GM12865 (cell line): ENCODE data around the gene HOXD12.

ENCODE experiments used
- DNase-seq: peaks from one replicate; pipeline ENCODE4 v3.0.0; 2010; ENCODE audit warnings: low read depth
- H3K4me3 ChIP-seq: 2 replicates; pipeline ENCODE4 v1.5.1; 2011; ENCODE audit warnings: mild to moderate bottlenecking, low read depth, low read length, control low read depth
- TF ChIP-seq, protein P1 (sequence below): IDR thresholded peaks from 2 replicates; pipeline ENCODE4 v1.5.1; 2011; ENCODE audit warnings: low read length, control low read depth, low read depth, inconsistent platforms; ENCODE audit not compliant: insufficient read depth; ENCODE audit errors: missing control alignments

The HOXD12 gene

DNA sequence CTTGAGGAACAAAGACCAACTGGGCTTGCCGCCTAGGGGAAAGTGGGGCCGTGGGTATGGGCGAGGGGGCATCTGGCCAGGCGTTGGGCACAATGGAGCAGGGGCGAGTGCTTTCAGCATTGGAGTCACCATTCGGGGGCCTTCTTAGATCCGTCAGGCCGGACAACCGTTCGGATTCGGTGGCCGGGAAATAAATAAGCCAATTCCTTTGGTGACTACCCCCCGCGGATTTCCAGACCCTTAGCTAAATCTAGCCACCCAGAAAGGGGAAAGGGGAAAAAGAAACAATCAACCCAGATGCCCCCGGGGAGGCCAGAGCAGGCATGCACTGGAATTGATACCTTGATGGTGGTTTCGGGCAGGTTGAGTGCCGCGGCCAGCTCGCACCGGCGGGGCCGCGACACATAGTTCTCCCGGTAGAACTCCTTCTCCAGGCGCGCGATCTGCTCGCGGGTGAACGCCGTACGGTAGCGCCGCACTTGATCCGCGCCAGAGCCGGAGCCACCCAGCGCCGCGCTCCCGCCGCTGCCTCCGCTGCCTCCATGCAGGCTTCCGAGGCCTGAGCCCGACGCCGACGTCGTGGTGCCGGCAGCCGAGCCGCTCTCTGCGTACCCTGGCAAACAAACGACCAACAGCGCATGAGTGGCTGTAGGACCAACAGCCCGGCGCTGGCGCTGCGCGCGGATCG is 17.6 kb upstream of the HOXD12 start:
- TF ChIP-seq, protein P1, sequence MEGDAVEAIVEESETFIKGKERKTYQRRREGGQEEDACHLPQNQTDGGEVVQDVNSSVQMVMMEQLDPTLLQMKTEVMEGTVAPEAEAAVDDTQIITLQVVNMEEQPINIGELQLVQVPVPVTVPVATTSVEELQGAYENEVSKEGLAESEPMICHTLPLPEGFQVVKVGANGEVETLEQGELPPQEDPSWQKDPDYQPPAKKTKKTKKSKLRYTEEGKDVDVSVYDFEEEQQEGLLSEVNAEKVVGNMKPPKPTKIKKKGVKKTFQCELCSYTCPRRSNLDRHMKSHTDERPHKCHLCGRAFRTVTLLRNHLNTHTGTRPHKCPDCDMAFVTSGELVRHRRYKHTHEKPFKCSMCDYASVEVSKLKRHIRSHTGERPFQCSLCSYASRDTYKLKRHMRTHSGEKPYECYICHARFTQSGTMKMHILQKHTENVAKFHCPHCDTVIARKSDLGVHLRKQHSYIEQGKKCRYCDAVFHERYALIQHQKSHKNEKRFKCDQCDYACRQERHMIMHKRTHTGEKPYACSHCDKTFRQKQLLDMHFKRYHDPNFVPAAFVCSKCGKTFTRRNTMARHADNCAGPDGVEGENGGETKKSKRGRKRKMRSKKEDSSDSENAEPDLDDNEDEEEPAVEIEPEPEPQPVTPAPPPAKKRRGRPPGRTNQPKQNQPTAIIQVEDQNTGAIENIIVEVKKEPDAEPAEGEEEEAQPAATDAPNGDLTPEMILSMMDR, result no peak
- no peak for DNase-seq
- no peak overlapping the region for H3K4me3 ChIP-seq

DNA sequence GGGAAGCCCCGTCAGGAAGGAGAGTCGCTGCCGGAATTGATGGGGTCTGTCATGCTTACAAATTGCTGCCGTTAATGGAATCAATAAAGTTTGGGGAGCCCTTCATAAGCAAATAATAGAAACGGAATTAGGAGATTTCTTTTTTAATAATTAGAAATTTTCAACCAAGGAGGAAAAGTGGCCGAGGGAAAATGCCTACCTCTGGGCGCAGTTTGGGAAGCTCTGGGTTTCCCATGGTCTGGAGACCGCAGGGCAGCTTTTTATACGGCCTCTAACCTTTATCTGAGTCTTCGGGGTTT is 17.1 kb upstream of the HOXD12 start:
- no peak overlapping the region for H3K4me3 ChIP-seq
- DNase-seq, result no peak
- TF ChIP-seq, protein P1, result no peak

DNA sequence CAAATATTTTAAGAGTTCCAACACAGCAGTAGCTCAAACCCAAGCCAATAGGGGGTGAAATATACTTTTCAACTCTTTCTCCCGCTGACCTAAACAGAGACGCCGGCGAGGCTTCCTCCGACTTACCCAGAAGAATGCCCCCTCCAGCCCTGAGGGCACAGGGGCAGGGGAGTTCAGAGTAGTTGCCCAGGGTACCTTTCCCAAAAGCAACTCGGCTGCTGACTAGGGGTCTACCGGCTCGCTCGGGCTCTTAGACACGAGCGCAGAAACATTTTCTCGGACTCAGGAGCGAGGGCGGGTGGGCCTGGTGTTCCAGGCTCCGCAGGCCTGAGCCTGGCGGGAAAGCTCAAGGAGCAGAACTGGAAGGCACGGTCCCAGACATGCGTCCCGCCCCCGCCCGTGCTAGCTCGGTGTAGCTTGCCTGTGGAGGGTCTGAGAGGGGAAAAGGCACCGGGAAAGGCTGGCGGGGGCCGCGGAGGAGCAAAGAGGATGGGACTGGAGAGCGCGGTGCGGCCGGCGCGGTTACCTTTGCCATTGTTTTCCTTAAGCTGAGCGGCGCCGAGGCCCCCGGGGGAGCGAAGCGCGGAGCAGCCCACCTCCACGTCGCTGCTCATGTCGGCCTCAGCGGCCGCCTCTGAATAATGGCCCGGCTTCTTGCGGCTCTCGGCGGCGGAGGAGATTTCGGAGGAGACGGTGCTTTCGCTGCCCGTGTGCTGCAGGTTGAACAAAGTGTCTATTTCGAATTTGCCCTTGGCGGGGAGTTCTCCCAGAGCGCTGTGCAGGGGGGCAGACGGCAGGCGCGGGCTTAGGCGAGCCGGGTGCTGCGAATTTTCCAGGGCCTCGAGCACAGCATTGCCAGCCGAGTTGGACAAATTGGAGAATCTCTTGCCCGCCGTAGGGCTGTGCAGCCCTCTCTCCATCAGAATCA is 16.5 kb upstream of the HOXD12 start:
- no peak overlapping the region for H3K4me3 ChIP-seq
- DNase-seq, result no peak
- TF ChIP-seq, protein P1, result no peak

DNA sequence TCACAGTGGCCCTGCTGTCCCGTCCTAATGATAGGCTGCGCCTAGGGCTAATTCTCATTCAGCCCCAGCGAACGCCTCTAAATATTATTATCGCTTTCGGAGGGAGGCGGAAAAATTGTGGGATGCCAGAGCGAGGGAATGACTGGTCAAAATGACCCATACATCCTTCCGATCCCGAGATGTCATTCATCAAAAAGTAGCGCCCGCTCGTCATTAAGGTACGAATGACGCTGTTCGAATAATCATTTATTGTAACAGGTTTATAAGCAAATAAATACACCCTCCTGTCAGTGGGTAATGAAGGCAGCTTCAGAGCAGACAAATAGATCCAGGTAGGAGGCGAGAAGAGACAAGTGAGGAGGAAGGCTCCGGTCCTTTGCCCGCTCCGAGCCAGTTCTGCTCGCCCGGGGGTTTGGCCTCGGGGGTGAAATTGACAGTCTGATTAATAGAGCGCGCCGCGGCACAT is 15.8 kb upstream of the HOXD12 start, which contains the start of gene EVX2:
TSS of gene EVX2 (minus strand) at position 167 of the 466 bp plus-strand sequence. CDS start 186 bp downstream, outside the sequence.
- no peak within 1 kb of the TSS for H3K4me3 ChIP-seq
- no peak for DNase-seq
- TF ChIP-seq, protein P1, result no peak

DNA sequence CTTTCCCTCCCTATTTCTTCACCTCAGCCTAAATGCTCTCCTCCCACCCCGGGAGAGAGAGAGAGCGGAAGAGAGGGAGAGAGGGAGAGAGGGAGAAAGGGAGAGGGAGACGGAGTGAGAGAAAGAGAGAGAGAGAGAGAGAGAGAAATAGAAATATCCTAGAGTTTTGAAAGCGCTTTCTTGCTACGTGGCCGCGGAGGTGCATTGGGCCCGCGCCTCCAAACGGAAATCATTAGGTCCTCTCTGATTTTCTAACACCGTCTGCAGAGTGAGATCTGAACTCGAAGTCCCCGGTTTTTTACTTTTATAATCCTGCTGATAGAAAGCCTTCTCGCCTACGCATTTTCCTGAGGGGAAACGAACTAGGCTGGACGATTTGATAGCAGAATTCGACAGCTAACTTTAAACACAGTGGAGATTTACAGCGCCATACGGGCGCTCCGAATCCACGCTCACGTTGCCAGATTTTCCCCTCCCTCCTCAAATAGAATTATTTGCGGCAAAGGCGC is 14.9 kb upstream of the HOXD12 start:
- TF ChIP-seq, protein P1, result no peak
- DNase-seq, result no peak
- H3K4me3 ChIP-seq, result no peak overlapping the region

DNA sequence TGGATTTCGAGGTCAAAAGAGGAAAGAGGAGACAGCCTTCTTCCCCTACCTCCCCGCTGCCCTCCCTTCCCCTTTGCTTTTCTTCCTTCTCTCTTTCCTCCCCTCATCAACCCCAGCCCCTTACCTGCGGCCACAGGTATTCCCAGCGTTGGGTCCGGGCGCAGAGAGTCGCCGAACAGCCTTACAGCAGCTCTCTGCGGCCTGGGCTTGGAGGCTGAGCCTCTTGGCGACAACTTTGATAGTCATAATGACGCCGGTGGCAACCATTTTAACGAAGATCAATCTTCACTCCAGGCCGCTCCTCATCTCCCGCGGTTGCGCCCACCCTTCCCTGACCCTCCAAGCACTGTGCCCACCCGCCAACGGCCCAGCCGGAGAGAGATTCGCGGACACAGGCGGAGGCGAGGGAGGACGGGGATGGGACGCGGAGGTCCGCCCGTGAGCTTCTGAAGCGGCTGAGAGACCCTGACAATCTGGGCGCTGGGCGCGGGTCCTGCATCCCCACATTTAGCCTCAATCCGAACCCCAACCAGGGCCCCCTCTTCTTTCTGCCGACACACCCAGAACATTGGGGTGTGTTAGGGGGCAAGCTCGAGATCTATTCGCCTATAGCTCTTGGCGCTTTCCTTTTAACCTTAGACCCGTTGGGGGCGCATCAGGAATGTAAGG is 14.3 kb upstream of the HOXD12 start:
- H3K4me3 ChIP-seq, result no peak overlapping the region
- no peak for DNase-seq
- TF ChIP-seq, protein P1, result no peak
